ENCODE measurements around the gene FIS1. TPM values are rescaled to one million over a fixed set of nuclear protein-coding genes. Genes with fewer than 3 reads are reported as not detected.

Gene FIS1
- total and polyA plus RNA-seq, 9 donors: 124 to 178 (median 137) TPM

DNA sequence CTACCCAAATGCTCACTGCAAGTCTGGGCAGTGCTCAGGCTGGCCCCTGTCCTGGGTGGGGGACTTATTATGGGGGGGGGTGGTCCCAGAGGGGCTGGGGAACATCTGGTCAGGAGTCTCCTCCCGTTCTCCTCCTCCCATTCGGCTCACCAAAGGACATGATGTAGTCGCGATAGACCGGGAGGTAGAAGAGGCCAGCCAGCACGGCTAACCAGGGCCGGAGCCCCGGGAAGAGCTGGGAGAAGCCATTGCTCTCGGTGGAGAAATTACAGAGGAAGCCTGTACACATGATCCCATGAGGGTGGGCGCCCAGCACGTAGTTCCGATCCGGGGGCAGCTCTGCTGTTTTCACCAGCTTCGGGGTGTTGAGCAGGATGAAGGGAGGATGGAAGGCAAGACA, 46.4 kb downstream of the FIS1 start:
- no peak overlapping the region for H3K27ac ChIP-seq (ENCODE audit: low read length)
- H3K36me3 ChIP-seq (ENCODE audit: control insufficient read depth, insufficient read depth, low read length): no peaks in the 10 kb centered on the region
- H3K4me3 ChIP-seq (ENCODE audit: low read length): no peak overlapping the region
- no peaks in the 10 kb centered on the region for H3K9me3 ChIP-seq (replicated peaks; ENCODE audit: control insufficient read depth, low read depth, low read length)
- no peak for DNase-seq
- peaks cover 5% of the 10 kb centered on the region for H3K4me1 ChIP-seq (ENCODE audit: control insufficient read depth, insufficient read depth, low read length)
- WGBS (ENCODE audit: insufficient coverage): 53% methylated on average over 10 of the region's 14 CpGs
- H3K27me3 ChIP-seq (ENCODE audit: control insufficient read depth, insufficient read depth, low read length): peaks cover 54% of the 10 kb centered on the region

DNA sequence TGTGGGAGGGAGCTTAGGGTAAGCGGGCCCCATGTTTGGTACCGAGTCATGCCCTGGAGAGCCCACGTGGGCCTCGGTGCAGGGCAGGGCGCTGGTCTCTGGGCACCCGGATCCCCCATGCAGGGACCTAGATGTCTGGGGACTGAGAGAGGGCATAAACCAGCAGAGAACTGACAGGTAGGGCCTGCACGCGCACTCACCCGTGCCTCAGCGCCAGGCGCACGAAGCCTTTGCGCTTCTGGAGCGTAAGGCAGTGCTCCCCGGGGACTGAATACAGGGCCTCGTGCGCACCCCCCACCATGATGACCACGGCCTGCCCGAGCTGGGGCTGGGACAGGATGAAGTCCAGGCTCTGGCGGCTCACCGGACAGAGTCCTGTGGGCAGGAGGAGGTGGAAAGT, 46.9 kb downstream of the FIS1 start:
- Histone ChIP-seq H3K4me1 (ENCODE audit: control insufficient read depth, insufficient read depth, low read length) (peaks cover 5% of the 10 kb centered on the region), H3K36me3 (ENCODE audit: control insufficient read depth, insufficient read depth, low read length) (no peaks in the 10 kb centered on the region), H3K27ac (ENCODE audit: low read length) (no peak overlapping the region), H3K4me3 (ENCODE audit: low read length) (no peak overlapping the region), H3K9me3 (replicated peaks; ENCODE audit: control insufficient read depth, low read depth, low read length) (no peaks in the 10 kb centered on the region), H3K27me3 (ENCODE audit: control insufficient read depth, insufficient read depth, low read length) (peaks cover 49% of the 10 kb centered on the region)
- WGBS (ENCODE audit: insufficient coverage): 60% methylated on average over 11 of the region's 21 CpGs
- DNase-seq: no peak

DNA sequence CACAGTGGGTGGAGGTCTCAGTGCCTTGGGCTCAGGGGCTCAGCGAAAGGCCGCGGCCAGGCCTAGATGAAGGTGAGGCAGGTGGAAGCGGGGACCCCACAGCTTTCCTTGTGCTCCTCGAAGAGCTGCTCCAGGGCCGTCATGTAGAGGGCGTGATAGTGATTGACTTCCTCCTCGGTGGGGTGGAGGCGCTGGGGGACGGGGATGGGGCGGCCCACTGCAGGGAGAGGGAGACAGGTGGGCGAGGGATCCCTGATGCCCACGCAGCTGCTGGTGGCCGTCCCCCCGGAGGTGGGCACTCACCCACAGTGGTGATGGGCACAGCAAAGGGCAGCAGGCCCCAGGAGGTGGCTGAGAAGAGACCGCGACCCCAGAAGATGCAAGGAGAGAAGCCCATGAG, 49.0 kb downstream of the FIS1 start:
- H3K36me3 ChIP-seq (ENCODE audit: control insufficient read depth, insufficient read depth, low read length): no peaks in the 10 kb centered on the region
- H3K9me3 ChIP-seq (replicated peaks; ENCODE audit: control insufficient read depth, low read depth, low read length): no peaks in the 10 kb centered on the region
- 76% methylated on average over 14 of the region's 17 CpGs for WGBS (ENCODE audit: insufficient coverage)
- no peak overlapping the region for H3K4me3 ChIP-seq (ENCODE audit: low read length)
- DNase-seq: no peak
- no peak overlapping the region for H3K27ac ChIP-seq (ENCODE audit: low read length)
- H3K4me1 ChIP-seq (ENCODE audit: control insufficient read depth, insufficient read depth, low read length): no peaks in the 10 kb centered on the region
- H3K27me3 ChIP-seq (ENCODE audit: control insufficient read depth, insufficient read depth, low read length): peaks cover 28% of the 10 kb centered on the region

Other genes starting within 250 kb of the FIS1 start
- not detected for gene MUC17, start 225.0 kb downstream of the FIS1 start, total RNA-seq
- gene MUC17, start 225.0 kb downstream of the FIS1 start, polyA plus RNA-seq (ENCODE audit: insufficient read depth in 1 of 8, insufficient read length in 8 of 8, low replicate concordance in 1 of 8): 10 to 100 TPM in 1 of 8 donors, 1 to 10 TPM in 1, under 1 TPM in 3, not detected in 3; 0.01 to 10.0 (median 0.16) TPM
- 7.2 TPM for gene TRIM56, start 159.6 kb downstream of the FIS1 start, total RNA-seq
- 10 to 100 TPM in 1 of 8 donors, 1 to 10 TPM in 7; 7.3 to 12.7 (median 8.5) TPM for gene TRIM56, start 159.6 kb downstream of the FIS1 start, polyA plus RNA-seq (ENCODE audit: insufficient read depth in 1 of 8, insufficient read length in 8 of 8, low replicate concordance in 1 of 8)
- 1.6 TPM for gene SERPINE1, start 118.0 kb downstream of the FIS1 start, total RNA-seq
- gene SERPINE1, start 118.0 kb downstream of the FIS1 start, polyA plus RNA-seq (ENCODE audit: insufficient read depth in 1 of 8, insufficient read length in 8 of 8, low replicate concordance in 1 of 8): 1 to 10 TPM; 3.2 to 8.5 (median 6.2) TPM
- gene AP1S1, start 90.6 kb downstream of the FIS1 start, total RNA-seq: 21.1 TPM
- gene AP1S1, start 90.6 kb downstream of the FIS1 start, polyA plus RNA-seq (ENCODE audit: insufficient read depth in 1 of 8, insufficient read length in 8 of 8, low replicate concordance in 1 of 8): 10 to 100 TPM; 20.2 to 36.8 (median 23.8) TPM
- gene VGF, start 79.5 kb downstream of the FIS1 start, total RNA-seq: not detected
- under 1 TPM in 1 of 8 donors, not detected in 7; 0.08 TPM for gene VGF, start 79.5 kb downstream of the FIS1 start, polyA plus RNA-seq (ENCODE audit: insufficient read depth in 1 of 8, insufficient read length in 8 of 8, low replicate concordance in 1 of 8)
- not detected for gene NAT16, start 64.8 kb downstream of the FIS1 start, total RNA-seq
- under 1 TPM in 1 of 8 donors, not detected in 7; 0.12 TPM for gene NAT16, start 64.8 kb downstream of the FIS1 start, polyA plus RNA-seq (ENCODE audit: insufficient read depth in 1 of 8, insufficient read length in 8 of 8, low replicate concordance in 1 of 8)
- gene MOGAT3, start 44.0 kb downstream of the FIS1 start, total RNA-seq: not detected
- gene MOGAT3, start 44.0 kb downstream of the FIS1 start, polyA plus RNA-seq (ENCODE audit: insufficient read depth in 1 of 8, insufficient read length in 8 of 8, low replicate concordance in 1 of 8): 1 to 10 TPM in 1 of 8 donors, under 1 TPM in 2, not detected in 5; 0.10 to 2.4 (median 0.51) TPM
- gene PLOD3, start 27.5 kb downstream of the FIS1 start, total RNA-seq: 24.8 TPM
- gene PLOD3, start 27.5 kb downstream of the FIS1 start, polyA plus RNA-seq (ENCODE audit: insufficient read depth in 1 of 8, insufficient read length in 8 of 8, low replicate concordance in 1 of 8): 10 to 100 TPM; 41.3 to 78.2 (median 51.1) TPM
- 67.3 TPM for gene ZNHIT1, start 26.9 kb downstream of the FIS1 start, total RNA-seq
- 10 to 100 TPM; 45.4 to 59.6 (median 47.6) TPM for gene ZNHIT1, start 26.9 kb downstream of the FIS1 start, polyA plus RNA-seq (ENCODE audit: insufficient read depth in 1 of 8, insufficient read length in 8 of 8, low replicate concordance in 1 of 8)
- 4.3 TPM for gene CLDN15, start 7.3 kb downstream of the FIS1 start, total RNA-seq
- gene CLDN15, start 7.3 kb downstream of the FIS1 start, polyA plus RNA-seq (ENCODE audit: insufficient read depth in 1 of 8, insufficient read length in 8 of 8, low replicate concordance in 1 of 8): 10 to 100 TPM in 1 of 8 donors, 1 to 10 TPM in 7; 5.4 to 13.7 (median 6.9) TPM
- 25.9 TPM for gene IFT22, start 76.7 kb upstream of the FIS1 start, total RNA-seq
- 10 to 100 TPM; 25.4 to 31.6 (median 29.3) TPM for gene IFT22, start 76.7 kb upstream of the FIS1 start, polyA plus RNA-seq (ENCODE audit: insufficient read depth in 1 of 8, insufficient read length in 8 of 8, low replicate concordance in 1 of 8)
- gene COL26A1, start 117.8 kb upstream of the FIS1 start, total RNA-seq: 1.2 TPM
- 1 to 10 TPM in 7 of 8 donors, under 1 TPM in 1; 0.84 to 5.3 (median 3.5) TPM for gene COL26A1, start 117.8 kb upstream of the FIS1 start, polyA plus RNA-seq (ENCODE audit: insufficient read depth in 1 of 8, insufficient read length in 8 of 8, low replicate concordance in 1 of 8)

Measured in muscle of leg (tissue), 11 donors.